Large intestine (tissue), 3 donors: ENCODE results near the gene CNOT11. TPM values are rescaled to one million over a fixed set of nuclear protein-coding genes. Genes with fewer than 3 reads are reported as not detected.
A peak's percentile ranks its signal among the peaks of the same experiment; 100 is the strongest.
"Not testable (repeated sequence)": the region's sequence is repeated elsewhere in the genome, so short reads cannot be mapped to it uniquely, and the experiment has no call there.

Experiments used
- DNase-seq, 2 donors: peaks; one replicate each; pipeline versions ENCODE4 v3.0.0 to v3.0.0-alpha.2; 2013
- H3K27ac ChIP-seq: one replicate; pipeline ENCODE4 v1.5.1; 2013; ENCODE audit warnings: low read length
- H3K27me3 ChIP-seq: 2 replicates; pipeline ENCODE4 v1.6.1; 2013; ENCODE audit warnings: low read length; ENCODE audit not compliant: control insufficient read depth, insufficient read depth
- H3K36me3 ChIP-seq: 2 replicates; pipeline ENCODE4 v1.6.1; 2013; ENCODE audit warnings: low read length; ENCODE audit not compliant: control insufficient read depth, insufficient read depth
- H3K4me1 ChIP-seq: one replicate; pipeline ENCODE4 v1.6.1; 2013; ENCODE audit warnings: low read length; ENCODE audit not compliant: control insufficient read depth, insufficient read depth
- H3K4me3 ChIP-seq: one replicate; pipeline ENCODE4 v1.5.1; 2013; ENCODE audit warnings: low read length
- H3K9me3 ChIP-seq: one replicate; pipeline ENCODE4 v1.6.1; 2013; ENCODE audit warnings: mild to moderate bottlenecking, low read depth, low read length, moderate library complexity; ENCODE audit not compliant: control insufficient read depth
- WGBS: methylation state at CpG from one replicate; pipeline ENCODE4 v1.1.5; 2013; ENCODE audit warnings: low lambda C conversion rate; ENCODE audit not compliant: insufficient coverage; 5-methylcytosine and 5-hydroxymethylcytosine counted together
- polyA plus RNA-seq: library from polyadenylated mRNA; unstranded; fragments of 120-200 nt; gene quantifications from one replicate; pipeline ENCODE4 v1.2.1, GENCODE V29; 2013

The CNOT11 gene
- polyA plus RNA-seq, 1 donor, result 51.8 TPM

DNA sequence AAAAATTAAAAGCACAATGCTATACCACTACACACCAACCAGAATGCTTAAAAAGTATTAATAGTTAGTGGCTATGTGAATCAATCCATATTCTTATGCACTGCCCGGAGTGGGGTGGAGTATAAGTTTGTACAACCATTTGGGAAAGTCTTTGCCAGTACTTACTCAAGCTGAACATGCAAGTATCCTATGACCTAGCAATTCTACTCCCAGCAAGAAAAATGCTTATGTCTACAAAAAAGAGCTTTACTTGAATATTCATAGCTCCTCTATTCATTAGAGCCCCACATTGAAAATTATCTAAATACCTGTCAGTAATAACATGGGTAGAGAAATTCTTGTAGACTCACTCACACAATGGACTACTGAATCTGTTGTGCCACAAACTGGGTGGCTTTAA lies 21.4 kb upstream of the CNOT11 start:
- no CpG with 5 or more reads among the region's 1 CpG for WGBS
- peak overlapping the region; percentile 73 for H3K27ac ChIP-seq

DNA sequence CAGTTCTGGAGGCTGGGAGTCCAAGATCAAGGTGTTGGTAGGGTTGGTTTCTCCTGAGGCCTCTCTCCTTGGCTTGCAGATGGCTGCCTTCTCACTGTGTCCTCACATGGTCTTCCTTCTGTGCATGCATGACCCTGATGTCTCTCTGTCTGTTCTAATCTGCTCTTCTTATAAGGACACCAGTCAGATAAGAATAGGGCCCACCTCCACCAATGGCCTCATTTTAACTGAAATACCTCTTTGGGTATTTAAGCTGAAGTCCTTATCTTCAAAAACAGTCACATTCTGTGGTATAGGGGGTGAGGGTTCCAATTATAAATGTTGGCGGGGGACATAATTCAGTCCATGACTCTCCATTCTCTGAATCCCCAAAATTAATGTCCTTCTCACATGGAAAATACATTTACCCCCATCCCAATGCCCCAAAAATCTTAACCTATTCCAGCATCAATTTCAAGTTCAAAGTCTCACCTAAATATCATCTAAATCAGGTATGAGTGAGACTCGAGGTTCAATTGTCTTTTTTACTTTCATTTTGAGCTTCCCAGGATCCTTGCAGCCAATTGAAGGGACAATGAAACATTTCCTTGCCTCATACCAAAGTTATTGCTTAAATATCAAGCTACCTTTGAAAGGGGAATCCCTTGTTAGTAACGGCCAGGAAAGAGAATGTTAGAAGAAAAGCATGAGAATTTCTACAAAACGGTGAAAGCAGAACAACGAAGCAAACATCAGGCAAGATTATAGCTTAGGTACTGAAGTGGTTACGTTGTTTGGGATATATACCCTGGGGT lies 20.6 kb upstream of the CNOT11 start:
- H3K4me3 ChIP-seq, result no peak overlapping the region
- 96% methylated on average over 4 of the region's 6 CpGs for WGBS
- H3K4me1 ChIP-seq, result peaks cover 25% of the 10 kb centered on the region
- H3K27me3 ChIP-seq, result no peaks in the 10 kb centered on the region
- H3K36me3 ChIP-seq, result no peaks in the 10 kb centered on the region
- DNase-seq, result no peak
- H3K27ac ChIP-seq, result peak overlapping the region; percentile 73
- peaks cover 21% of the 10 kb centered on the region for H3K9me3 ChIP-seq

More for the DNA sequence above, 21.4 kb upstream of the CNOT11 start:
- Histone ChIP-seq H3K36me3 (no peaks in the 10 kb centered on the region), H3K9me3 (peaks cover 19% of the 10 kb centered on the region), H3K27me3 (no peaks in the 10 kb centered on the region), H3K4me3 (no peak overlapping the region), H3K4me1 (peaks cover 25% of the 10 kb centered on the region)
- no peak for DNase-seq

DNA sequence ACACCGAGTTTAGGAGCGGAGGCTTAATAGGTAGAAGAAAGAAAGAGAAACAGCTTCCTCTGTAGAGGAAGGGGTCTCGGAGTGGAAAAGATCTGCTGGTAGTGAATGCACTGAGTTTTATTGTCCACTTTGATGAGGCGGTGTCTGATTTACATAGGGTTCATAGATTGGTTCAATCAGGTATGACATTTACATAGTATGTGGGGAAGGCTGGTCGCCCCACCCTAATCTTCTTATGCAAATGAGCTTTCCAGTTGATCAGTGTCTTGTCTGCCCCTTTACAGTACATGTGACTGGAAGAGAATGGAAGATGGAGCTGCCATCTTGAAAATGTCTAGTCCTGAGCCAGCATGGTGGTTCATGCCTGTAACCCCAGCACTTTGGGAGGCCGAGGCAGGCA lies 19.9 kb upstream of the CNOT11 start:
- DNase-seq, result no peak
- Histone ChIP-seq H3K9me3 (peaks cover 21% of the 10 kb centered on the region), H3K27me3 (no peaks in the 10 kb centered on the region), H3K36me3 (no peaks in the 10 kb centered on the region), H3K4me3 (no peak overlapping the region), H3K27ac (no peak overlapping the region), H3K4me1 (peaks cover 30% of the 10 kb centered on the region)
- WGBS, result no CpG with 5 or more reads among the region's 6 CpGs

DNA sequence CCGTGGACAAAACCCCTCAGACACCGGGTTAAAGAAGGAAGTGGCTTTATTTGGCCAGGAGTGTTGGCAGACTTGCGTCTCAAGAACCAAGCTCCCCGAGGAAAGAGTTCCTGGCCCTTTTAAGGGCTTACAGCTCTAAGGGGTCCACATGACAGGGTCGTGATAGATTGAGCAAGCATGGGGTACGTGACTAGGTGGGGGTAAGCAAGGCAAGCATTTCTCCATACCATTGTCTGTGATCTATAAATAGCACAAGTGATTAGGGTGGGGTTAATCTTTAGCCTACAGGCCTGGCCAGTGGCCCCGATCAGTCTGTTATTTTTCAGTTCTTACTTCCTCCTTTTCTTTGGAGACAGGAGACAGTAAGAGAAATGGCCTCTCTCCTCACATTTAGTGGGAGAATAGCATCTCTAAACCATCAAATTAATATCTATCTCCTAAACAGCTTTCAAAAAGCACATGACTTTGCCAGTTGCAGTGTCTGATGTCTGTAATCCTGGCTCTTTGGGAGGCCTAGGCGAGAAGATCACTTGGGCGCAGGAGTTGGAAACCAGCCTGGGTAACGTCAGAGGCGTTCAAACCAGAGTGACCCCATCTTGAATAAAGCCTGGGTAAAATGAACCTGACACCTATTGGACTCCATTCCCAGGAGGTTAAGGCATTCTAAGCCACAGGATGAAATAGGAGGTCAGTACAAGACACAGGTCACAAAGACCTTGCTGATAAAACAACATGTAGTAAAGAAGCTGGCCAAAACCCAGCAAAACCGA lies 18.3 kb upstream of the CNOT11 start:
- Histone ChIP-seq H3K27me3 (no peaks in the 10 kb centered on the region), H3K27ac (peak overlapping the region; percentile 80), H3K36me3 (no peaks in the 10 kb centered on the region), H3K9me3 (peaks cover 21% of the 10 kb centered on the region), H3K4me1 (peaks cover 42% of the 10 kb centered on the region), H3K4me3 (no peak overlapping the region)
- peak in 1 of 2 donors; percentile 69 for DNase-seq
- WGBS, result no CpG with 5 or more reads among the region's 12 CpGs

DNA sequence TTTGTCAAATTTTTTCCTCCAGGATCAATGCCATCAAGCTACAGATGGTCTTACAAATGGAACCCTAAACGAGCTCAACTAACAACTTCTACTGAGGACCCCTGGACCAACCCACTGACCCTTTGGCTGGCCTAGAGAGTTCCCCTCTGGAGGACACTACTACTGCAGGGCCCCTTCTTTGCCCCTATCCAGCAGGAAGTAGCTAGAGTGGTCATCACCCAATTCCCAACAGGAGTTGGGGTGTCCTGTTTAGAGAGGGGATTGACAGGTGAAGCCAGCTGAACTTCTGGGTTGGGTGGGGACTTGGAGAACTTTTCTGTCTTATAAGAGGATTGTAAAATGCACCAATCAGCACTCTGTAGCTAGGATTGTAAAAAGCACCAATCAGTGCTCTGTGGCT lies 16.7 kb upstream of the CNOT11 start:
- H3K9me3 ChIP-seq, result peaks cover 21% of the 10 kb centered on the region
- not testable (repeated sequence) for H3K27ac ChIP-seq
- WGBS, result 100% methylated on average over 1 of the region's 1 CpG

DNA sequence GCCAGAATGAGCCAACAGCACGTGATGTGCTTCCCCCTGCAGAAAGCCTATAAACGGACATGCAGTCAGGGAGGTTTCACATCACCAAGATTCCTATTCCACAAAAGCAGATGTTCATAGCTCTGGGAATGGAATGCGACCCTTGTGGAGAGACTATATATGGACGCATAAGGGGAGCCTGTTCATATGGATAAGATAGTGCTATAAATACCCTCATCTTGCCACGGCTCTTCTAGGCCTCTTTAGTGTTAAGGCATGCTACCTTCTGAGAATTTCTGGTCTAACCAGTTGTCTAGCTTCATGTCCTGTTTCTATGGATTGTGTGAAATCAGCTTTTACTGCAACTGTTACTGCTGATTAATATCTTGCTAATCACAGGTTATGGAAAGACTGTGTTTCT lies 14.7 kb upstream of the CNOT11 start:
- WGBS, result no CpG with 5 or more reads among the region's 5 CpGs
- Histone ChIP-seq H3K27ac (peak overlapping the region; percentile 77), H3K4me1 (peaks cover 33% of the 10 kb centered on the region), H3K9me3 (peaks cover 21% of the 10 kb centered on the region)
- peak in 1 of 2 donors; percentile 75 for DNase-seq
- not testable (repeated sequence) for H3K27me3 ChIP-seq, H3K4me3 ChIP-seq, H3K36me3 ChIP-seq

More for the DNA sequence above, 16.7 kb upstream of the CNOT11 start:
- not testable (repeated sequence) for H3K4me3 ChIP-seq, DNase-seq, H3K27me3 ChIP-seq, H3K36me3 ChIP-seq
- H3K4me1 ChIP-seq, result peaks cover 36% of the 10 kb centered on the region

DNA sequence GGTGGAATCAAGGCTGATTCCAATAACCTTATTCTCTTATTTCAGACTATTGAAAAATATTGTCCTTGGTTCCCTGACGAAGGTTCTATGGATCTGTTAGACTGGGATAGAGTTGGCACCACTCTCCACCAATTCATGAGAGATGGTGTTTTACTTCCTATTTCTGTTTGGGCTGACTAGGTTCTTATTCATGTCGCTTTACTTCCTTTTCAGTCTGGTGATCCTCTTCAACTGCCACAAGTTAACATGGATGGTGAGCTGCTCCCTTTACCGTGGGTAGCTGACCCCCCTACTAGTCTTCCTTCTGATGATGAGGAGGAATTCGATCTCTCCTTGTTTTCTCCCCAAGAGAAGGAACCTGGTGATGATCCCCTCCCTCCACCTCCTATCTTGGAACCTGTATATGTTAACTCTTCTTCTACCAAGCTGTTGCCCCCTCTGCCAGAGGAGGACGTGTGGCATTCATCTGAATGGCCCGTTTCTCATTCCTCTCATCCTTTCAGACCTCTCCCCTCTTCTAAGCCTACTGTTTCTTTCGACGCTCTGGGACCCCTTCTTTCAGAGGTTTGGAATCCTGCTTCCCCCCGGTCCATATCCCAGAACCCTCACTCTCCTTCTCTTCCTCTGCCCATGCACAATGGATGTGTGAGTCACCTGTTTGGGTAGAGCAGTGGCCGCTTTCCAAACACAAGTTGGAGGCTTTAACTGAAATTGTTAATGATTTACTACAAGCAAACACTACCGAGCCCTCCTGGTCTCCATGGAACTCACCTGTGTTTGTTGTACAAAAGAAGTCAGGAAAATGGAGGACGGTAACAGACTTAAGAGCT lies 13.5 kb upstream of the CNOT11 start:
- Histone ChIP-seq H3K27me3 (no peaks in the 10 kb centered on the region), H3K36me3 (no peaks in the 10 kb centered on the region), H3K9me3 (peaks cover 11% of the 10 kb centered on the region), H3K27ac (peak overlapping the region; percentile 83), H3K4me3 (peak overlapping the region; percentile 37), H3K4me1 (peaks cover 29% of the 10 kb centered on the region)
- WGBS, result 64% methylated on average over 3 of the region's 12 CpGs
- peak; percentile 72 to 90 for DNase-seq

DNA sequence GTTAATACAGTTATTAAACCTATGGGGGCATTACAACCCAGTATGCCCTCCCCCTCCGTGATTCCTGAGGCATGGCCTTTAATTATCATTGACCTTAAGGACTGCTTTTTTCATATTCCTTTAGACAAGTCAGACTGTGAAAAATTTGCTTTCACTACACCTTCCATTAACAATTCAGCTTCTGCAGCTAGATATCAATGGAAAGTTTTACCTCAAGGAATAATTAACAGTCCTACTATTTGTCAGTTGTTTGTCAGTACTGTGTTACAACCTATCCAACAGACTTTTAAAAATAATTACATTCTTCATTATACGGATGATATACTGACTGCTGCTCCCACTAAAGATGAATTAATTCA lies 12.9 kb upstream of the CNOT11 start:
- Histone ChIP-seq H3K27ac (peak overlapping the region; percentile 83), H3K4me3 (peak overlapping the region; percentile 37), H3K4me1 (peaks cover 25% of the 10 kb centered on the region)
- no CpG with 5 or more reads among the region's 2 CpGs for WGBS
- H3K9me3 ChIP-seq, H3K36me3 ChIP-seq, H3K27me3 ChIP-seq, DNase-seq: not testable (repeated sequence)

DNA sequence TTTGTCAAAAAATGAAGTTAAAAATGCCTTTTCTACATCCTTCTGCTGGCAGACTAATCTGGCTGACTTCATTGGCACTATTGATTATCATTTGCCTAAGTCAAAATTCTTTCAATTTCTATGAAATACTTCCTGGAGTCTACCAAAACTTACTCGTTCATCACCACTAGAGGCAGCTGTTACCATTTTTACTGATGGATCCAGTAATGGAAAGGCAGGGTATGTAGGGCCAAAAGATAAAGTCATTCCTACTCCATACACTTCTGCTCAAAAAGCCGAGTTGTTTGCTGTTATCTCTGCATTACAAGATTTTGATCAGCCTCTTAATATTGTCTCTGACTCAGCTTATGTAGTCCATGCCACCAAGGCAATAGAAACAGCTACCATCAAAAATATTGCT lies 12.0 kb upstream of the CNOT11 start:
- Histone ChIP-seq H3K27ac (peak overlapping the region; percentile 83), H3K4me1 (peaks cover 24% of the 10 kb centered on the region)
- not testable (repeated sequence) for H3K9me3 ChIP-seq, H3K4me3 ChIP-seq, H3K36me3 ChIP-seq, H3K27me3 ChIP-seq
- WGBS, result no CpG with 5 or more reads among the region's 2 CpGs
- DNase-seq, result peak in 1 of 2 donors; percentile 44

DNA sequence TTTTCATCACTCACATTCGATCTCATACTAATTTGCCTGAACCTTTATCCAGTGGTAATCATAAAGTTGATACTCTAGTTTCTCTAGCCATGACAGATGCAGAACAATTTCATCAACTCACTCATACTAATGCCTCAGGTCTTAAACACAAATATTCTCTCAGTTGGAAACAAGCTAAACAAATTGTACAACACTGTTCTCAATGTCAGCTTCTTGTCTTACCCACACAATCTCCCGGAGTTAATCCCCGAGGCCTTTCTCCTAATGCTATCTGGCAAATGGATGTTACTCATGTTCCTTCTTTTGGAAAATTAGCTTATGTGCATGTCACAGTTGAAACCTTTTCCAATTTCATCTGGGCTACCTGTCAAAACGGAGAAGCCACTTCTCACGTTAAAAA lies 11.5 kb upstream of the CNOT11 start:
- Histone ChIP-seq H3K4me1 (peaks cover 29% of the 10 kb centered on the region), H3K27me3 (no peaks in the 10 kb centered on the region), H3K9me3 (peaks cover 2% of the 10 kb centered on the region), H3K36me3 (no peaks in the 10 kb centered on the region), H3K4me3 (no peak overlapping the region), H3K27ac (no peak overlapping the region)
- DNase-seq, result no peak
- WGBS, result 94% methylated on average over 5 of the region's 5 CpGs
